H1 (cell line): Measurements from ENCODE around the gene TNFSF11. TPM values are rescaled to one million over a fixed set of nuclear protein-coding genes. Genes with fewer than 3 reads are reported as not detected.

Experiments used
- CTCF ChIA-PET: fragments of 300-600 bp; sonication (Branson Sonifier 250); formaldehyde crosslinking; loops from one replicate; lab custom pipeline; 2021; ENCODE audit not compliant: partially characterized antibody; lab: Charles Lee
- POLR2A ChIA-PET: fragments of 300-600 bp; sonication (Branson Sonifier 250); formaldehyde crosslinking; loops from one replicate; lab custom pipeline; 2021; ENCODE audit warnings: inconsistent platforms; ENCODE audit not compliant: partially characterized antibody; lab: Charles Lee
- DNase-seq, 2 experiments: peaks; one replicate each; pipeline versions ENCODE4 v3.0.0 to v3.0.0-alpha.2; 2010 to 2022; ENCODE audit warnings: low spot score in 2 of 2, low read depth in 1 of 2, mixed read lengths in 1 of 2
- FAIRE-seq: peaks from 2 replicates; lab custom pipeline; 2011; peaks lifted over from hg19 to GRCh38; lab: Jason Lieb, UNC
- H2AFZ ChIP-seq: 2 replicates; pipeline ENCODE4 v1.8.1; 2012; ENCODE audit warnings: low read length, inconsistent platforms
- H2AK5ac ChIP-seq: 2 replicates; pipeline ENCODE4 v1.6.1; 2013; ENCODE audit warnings: low read depth, low read length
- H2BK120ac ChIP-seq: replicated peaks from 2 replicates; pipeline ENCODE3; 2013; ENCODE audit warnings: low read depth, low read length, inconsistent platforms
- H2BK12ac ChIP-seq: 2 replicates; pipeline ENCODE4 v1.6.1; 2013; ENCODE audit warnings: low read depth, low read length
- H2BK15ac ChIP-seq: 2 replicates; pipeline ENCODE4 v1.6.1; 2013; ENCODE audit warnings: low read length
- H2BK20ac ChIP-seq: 2 replicates; pipeline ENCODE4 v1.6.1; 2013; ENCODE audit warnings: low read length
- H2BK5ac ChIP-seq: 2 replicates; pipeline ENCODE4 v1.6.1; 2013; ENCODE audit warnings: low read depth, low read length
- H3K14ac ChIP-seq: 2 replicates; pipeline ENCODE4 v1.6.1; 2013; ENCODE audit warnings: inconsistent platforms; ENCODE audit not compliant: insufficient read length
- H3K18ac ChIP-seq: 2 replicates; pipeline ENCODE4 v1.6.1; 2013; ENCODE audit warnings: low read length; ENCODE audit errors: extremely low read depth
- H3K23ac ChIP-seq: 2 replicates; pipeline ENCODE4 v1.6.1; 2013; ENCODE audit warnings: inconsistent platforms; ENCODE audit not compliant: insufficient read length
- H3K23me2 ChIP-seq: 2 replicates; pipeline ENCODE4 v1.6.1; 2013; ENCODE audit warnings: low read depth, low read length
- H3K27ac ChIP-seq: 2 replicates; pipeline ENCODE4 v1.6.1; 2011; ENCODE audit warnings: low read depth, low read length, inconsistent platforms
- H3K27me3 ChIP-seq, 4 experiments: replicated peaks in 1 of 4; 1 replicate in 1 of 4; 2 replicates in 3 of 4; pipeline versions ENCODE4 v1.6.1 to v1.8.1; 2011 to 2013; ENCODE audit warnings: low read length in 3 of 4, mild to moderate bottlenecking in 3 of 4, inconsistent platforms in 2 of 4, mixed read lengths in 2 of 4, moderate library complexity in 1 of 4; ENCODE audit not compliant: control insufficient read depth in 3 of 4, insufficient read depth in 3 of 4; ENCODE audit errors: extremely low read depth in 1 of 4
- H3K36me3 ChIP-seq, 4 experiments: 2 replicates each; pipeline versions ENCODE4 v1.6.1 to v1.8.1; 2011 to 2013; ENCODE audit warnings: mild to moderate bottlenecking in 4 of 4, low read length in 3 of 4, moderate library complexity in 2 of 4, control low read depth in 1 of 4, inconsistent platforms in 1 of 4; ENCODE audit not compliant: insufficient read depth in 4 of 4, control insufficient read depth in 2 of 4
- H3K4ac ChIP-seq: replicated peaks from 2 replicates; pipeline ENCODE3; 2013; ENCODE audit warnings: low read length, low read depth, mixed read lengths, inconsistent platforms; ENCODE audit not compliant: insufficient read length
- H3K4me1 ChIP-seq, 4 experiments: replicated peaks in 1 of 4; 1 replicate in 1 of 4; 2 replicates in 3 of 4; pipeline versions ENCODE4 v1.6.1 to v1.8.1; 2011 to 2013; ENCODE audit warnings: low read length in 3 of 4, inconsistent platforms in 2 of 4, mixed read lengths in 1 of 4; ENCODE audit not compliant: insufficient read depth in 4 of 4, control insufficient read depth in 3 of 4
- H3K4me2 ChIP-seq, 2 experiments: 2 replicates each; pipeline versions ENCODE4 v1.6.1 to v1.8.1; 2011 to 2013; ENCODE audit warnings: low read depth in 2 of 2, low read length in 2 of 2, control low read depth in 1 of 2, inconsistent platforms in 1 of 2, mild to moderate bottlenecking in 1 of 2; ENCODE audit not compliant: insufficient read depth in 1 of 2
- H3K4me3 ChIP-seq, 4 experiments: fragments of 200-600, 300-600 bp in 1 of 4; sonication (generic), shearing (Covaris generic), sonication (Bioruptor Twin) in 1 of 4; 2 replicates each; pipeline versions ENCODE4 v1.5.1 to v1.8.1; 2011 to 2016; ENCODE audit warnings: low read length in 4 of 4, low read depth in 3 of 4, control low read depth in 2 of 4, inconsistent platforms in 2 of 4, mild to moderate bottlenecking in 2 of 4, mixed read lengths in 1 of 4, moderate library complexity in 1 of 4; ENCODE audit not compliant: insufficient read depth in 2 of 4; ENCODE audit errors: extremely low read depth in 1 of 4
- H3K56ac ChIP-seq: replicated peaks from 2 replicates; pipeline ENCODE3; 2013; ENCODE audit warnings: low read depth, mild to moderate bottlenecking, mixed read lengths, low read length, inconsistent platforms; ENCODE audit not compliant: insufficient read length
- H3K79me1 ChIP-seq: 2 replicates; pipeline ENCODE4 v1.6.1; 2013; ENCODE audit warnings: low read depth, low read length, control low read depth
- H3K79me2 ChIP-seq, 2 experiments: 2 replicates each; pipeline versions ENCODE4 v1.6.1 to v1.8.1; 2012 to 2013; ENCODE audit warnings: low read length in 2 of 2, mild to moderate bottlenecking in 2 of 2, inconsistent platforms in 1 of 2; ENCODE audit not compliant: insufficient read depth in 2 of 2, control insufficient read depth in 1 of 2
- H3K9ac ChIP-seq, 4 experiments: replicated peaks in 1 of 4; 1 replicate in 1 of 4; 2 replicates in 3 of 4; pipeline versions ENCODE4 v1.6.1 to v1.8.1; 2011 to 2013; ENCODE audit warnings: low read depth in 3 of 4, low read length in 3 of 4, control low read depth in 2 of 4, mild to moderate bottlenecking in 2 of 4, moderate library complexity in 2 of 4, inconsistent platforms in 1 of 4; ENCODE audit errors: extremely low read depth in 1 of 4
- H3K9me3 ChIP-seq, 2 experiments: 2 replicates each; pipeline versions ENCODE4 v1.6.1 to v1.8.1; 2012 to 2013; ENCODE audit warnings: mild to moderate bottlenecking in 2 of 2, moderate library complexity in 2 of 2, control low read depth in 1 of 2, inconsistent platforms in 1 of 2, low read depth in 1 of 2, low read length in 1 of 2, mixed read lengths in 1 of 2; ENCODE audit not compliant: insufficient read depth in 2 of 2
- H4K20me1 ChIP-seq, 2 experiments: replicated peaks in 1 of 2; 2 replicates each; pipeline versions ENCODE3 to v1.8.1; 2011 to 2013; ENCODE audit warnings: inconsistent platforms in 2 of 2, low read length in 2 of 2, mild to moderate bottlenecking in 1 of 2; ENCODE audit not compliant: insufficient read depth in 2 of 2, control insufficient read depth in 1 of 2
- H4K5ac ChIP-seq: 2 replicates; pipeline ENCODE4 v1.6.1; 2013; ENCODE audit warnings: low read length, low read depth, mixed read lengths, inconsistent platforms; ENCODE audit not compliant: insufficient read length
- H4K8ac ChIP-seq: 2 replicates; pipeline ENCODE4 v1.8.0; 2013; ENCODE audit warnings: mild to moderate bottlenecking, moderate library complexity, low read length, inconsistent platforms; ENCODE audit not compliant: insufficient read depth; ENCODE audit errors: extremely low read depth
- H4K91ac ChIP-seq: replicated peaks from 2 replicates; pipeline ENCODE3; 2013; ENCODE audit warnings: low read length, mixed read lengths, inconsistent platforms; ENCODE audit not compliant: insufficient read length
- BCL11A ChIP-seq, 2 experiments: IDR thresholded peaks; one replicate each; pipeline ENCODE4 v1.6.1; 2011; ENCODE audit warnings: low read depth in 2 of 2, low read length in 2 of 2, mild to moderate bottlenecking in 2 of 2
- CREB1 ChIP-seq: IDR thresholded peaks from 2 replicates; pipeline ENCODE4 v1.6.1; 2012; ENCODE audit warnings: inconsistent platforms
- FOSL1 ChIP-seq: IDR thresholded peaks from 2 replicates; pipeline ENCODE4 v1.6.1; 2011; ENCODE audit warnings: mild to moderate bottlenecking, low read depth, low read length, moderate library complexity; ENCODE audit not compliant: insufficient read depth
- GTF2F1 ChIP-seq: IDR thresholded peaks from 2 replicates; pipeline ENCODE4 v1.6.1; 2012; ENCODE audit warnings: low read depth, low read length, improper control_type of control experiment, borderline replicate concordance
- HDAC6 ChIP-seq: IDR thresholded peaks from one replicate; pipeline ENCODE4 v1.7.1; 2012; ENCODE audit warnings: low read depth, mild to moderate bottlenecking, inconsistent platforms, low read length, moderate library complexity
- KDM5A ChIP-seq: fragments of 200-600 bp; IDR thresholded peaks from 2 replicates; pipeline ENCODE4 v1.7.1; 2012; ENCODE audit warnings: mild to moderate bottlenecking, low read length, inconsistent platforms, mixed read lengths
- PHF8 ChIP-seq: fragments of 200-600 bp; sonication (generic); conservative IDR thresholded peaks from 2 replicates; pipeline ENCODE4 v1.7.1; 2012; ENCODE audit warnings: low read depth, mild to moderate bottlenecking, inconsistent platforms, low read length, moderate library complexity
- POLR2AphosphoS5 ChIP-seq: IDR thresholded peaks from 2 replicates; pipeline ENCODE4 v1.6.1; 2011; ENCODE audit warnings: low read depth, low read length
- SP2 ChIP-seq: IDR thresholded peaks from 2 replicates; pipeline ENCODE4 v1.6.1; 2012; ENCODE audit warnings: mild to moderate bottlenecking, low read length, inconsistent platforms
- WGBS, 2 experiments: shearing (Covaris generic) in 1 of 2; methylation state at CpG; one replicate each; pipeline versions ENCODE4 v1.1.6 to v1.1.7; 2013 to 2015; ENCODE audit warnings: low lambda C conversion rate in 2 of 2, mixed read lengths in 2 of 2, inconsistent platforms in 1 of 2, low coverage in 1 of 2, missing lambda C conversion rate in 1 of 2; ENCODE audit not compliant: insufficient replicate concordance in 2 of 2, insufficient coverage in 1 of 2, insufficient read length in 1 of 2; ENCODE audit errors: extremely low coverage in 1 of 2, missing lambda C conversion rate in 1 of 2; 5-methylcytosine and 5-hydroxymethylcytosine counted together
- polyA plus RNA-seq, 7 experiments: library from polyadenylated mRNA; depleted of rRNA in 3 of 7; stranded (reverse) in 5 of 7; unstranded in 2 of 7; fragments of >200 nt in 5 of 7; fragments of 200-250 nt in 2 of 7; gene quantifications; 1 replicate in 5 of 7; 2 replicates in 1 of 7; 4 replicates in 1 of 7; pipeline versions ENCODE4 v1.2.1 to v1.2.3, GENCODE V29; 2011 to 2013; ENCODE audit warnings: missing spikeins in 2 of 7, mixed read lengths in 2 of 7
- total RNA-seq: library from RNA; stranded (reverse); fragmentation: NEBNext Ultra II Directional; extraction: Animal tissue kit (Norgen Biotek cat#: 25700); gene quantifications from 2 replicates; pipeline ENCODE4 v1.2.1, GENCODE V29; 2021
- TF ChIP-seq, protein P1 (sequence below): IDR thresholded peaks from 2 replicates; pipeline ENCODE4 v1.6.1; 2012; ENCODE audit warnings: inconsistent platforms

TNFSF11 gene
- total and polyA plus RNA-seq, 2 of the 8 experiments (the other 6 are each of a cell fraction or from before 2014, with no cell fraction given): 9.3 to 12.0 TPM

DNA sequence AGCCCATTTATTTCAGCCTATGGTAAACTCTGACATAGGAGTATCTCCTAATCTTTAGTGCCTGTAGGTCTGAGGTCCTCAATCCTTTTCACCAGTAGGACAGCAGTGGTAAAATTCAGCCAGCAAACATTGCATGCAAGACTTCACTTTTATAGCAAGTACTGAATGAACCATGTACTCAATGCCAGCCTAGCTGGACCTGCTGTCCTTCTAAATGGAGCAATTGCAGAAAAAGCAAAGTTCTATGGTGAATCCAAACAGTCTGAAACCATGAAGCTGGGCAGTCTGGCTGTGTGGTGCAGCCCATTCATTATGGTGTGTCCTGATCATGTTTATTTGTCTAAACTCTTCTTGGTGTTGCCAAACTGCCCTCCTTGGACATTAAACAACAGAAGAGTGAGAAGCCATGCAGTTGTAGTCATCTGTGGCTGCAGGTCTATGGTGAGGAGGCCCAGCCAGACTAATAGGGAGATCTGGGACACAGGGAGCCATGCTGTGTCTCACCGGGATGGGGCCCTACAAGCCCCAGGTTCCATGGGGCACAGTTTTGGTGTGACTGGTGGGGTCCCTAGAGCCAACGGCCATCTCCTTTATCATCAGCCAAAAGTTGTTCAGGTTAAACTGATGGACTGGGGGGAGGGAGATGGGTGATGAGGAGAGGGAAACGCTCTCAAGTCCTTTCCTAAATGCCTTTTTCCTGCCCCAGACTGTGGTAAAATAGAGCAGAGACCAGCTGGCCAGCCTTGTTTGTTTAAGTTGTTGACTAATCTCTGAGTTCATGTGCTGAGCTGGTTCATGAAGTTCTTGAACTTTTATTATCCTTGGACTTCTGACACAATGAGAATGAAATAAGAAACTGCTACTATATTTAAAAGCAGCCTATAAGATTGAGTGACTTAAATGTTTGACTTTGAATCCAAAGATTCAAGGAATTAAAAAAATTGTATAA, 20.6 kb upstream of the TNFSF11 start:
- no peak overlapping the region for H4K8ac ChIP-seq
- no peak overlapping the region for H3K4me3 ChIP-seq
- H3K23ac ChIP-seq: no peak overlapping the region
- H2BK5ac ChIP-seq: no peak overlapping the region
- no peak overlapping the region for H4K91ac ChIP-seq
- FAIRE-seq (no peak), DNase-seq (no peak)
- H3K9me3 ChIP-seq: no peaks in the 10 kb centered on the region
- no peak overlapping the region for H3K18ac ChIP-seq
- H3K79me2 ChIP-seq: no peaks in the 10 kb centered on the region
- WGBS, 2 experiments: 80% methylated on average over 3 of the region's 3 CpGs; no CpG with 5 or more reads in 1 of the 2 experiments
- H2BK12ac ChIP-seq: no peak overlapping the region
- no peak overlapping the region for H3K27ac ChIP-seq
- no peak overlapping the region; the same call in 1 of the 2 replicates for H2BK15ac ChIP-seq
- H2BK20ac ChIP-seq: no peak overlapping the region
- no peaks in the 10 kb centered on the region; a peak in 1 of 7 replicates for H3K27me3 ChIP-seq
- H3K4me1 ChIP-seq: no peaks in the 10 kb centered on the region
- ChIA-PET POLR2A (no interaction called here), CTCF (interaction anchor here (0.5 kb wide), 1 partner anchor 74 kb away, joined by 3 read pairs; no protein-coding TSS in a partner anchor)
- no peaks in the 10 kb centered on the region; the same call in 1 of the 2 replicates for H3K23me2 ChIP-seq
- H3K56ac ChIP-seq: no peak overlapping the region
- H2BK120ac ChIP-seq: no peak overlapping the region
- H2AFZ ChIP-seq: no peak overlapping the region
- TF ChIP-seq, protein P1, sequence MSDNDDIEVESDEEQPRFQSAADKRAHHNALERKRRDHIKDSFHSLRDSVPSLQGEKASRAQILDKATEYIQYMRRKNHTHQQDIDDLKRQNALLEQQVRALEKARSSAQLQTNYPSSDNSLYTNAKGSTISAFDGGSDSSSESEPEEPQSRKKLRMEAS: no peak
- no peak for TF ChIP-seq BCL11A (IDR thresholded peaks at IDR 0.05; ENCODE audit: low read depth in 2 of 2, low read length in 2 of 2)
- TF ChIP-seq HDAC6: no peak
- TF ChIP-seq FOSL1: no peak
- no peak for TF ChIP-seq PHF8
- TF ChIP-seq SP2: no peak
- TF ChIP-seq POLR2AphosphoS5: no peak
- no peak for TF ChIP-seq CREB1
- TF ChIP-seq KDM5A: no peak
- no peak for TF ChIP-seq GTF2F1
- no peaks in the 10 kb centered on the region for H4K20me1 ChIP-seq
- H3K9ac ChIP-seq: no peak overlapping the region
- H4K5ac ChIP-seq: no peak overlapping the region
- no peaks in the 10 kb centered on the region for H3K36me3 ChIP-seq
- H2AK5ac ChIP-seq: no peak overlapping the region
- no peak overlapping the region for H3K4ac ChIP-seq
- H3K4me2 ChIP-seq: no peak overlapping the region
- H3K79me1 ChIP-seq: no peaks in the 10 kb centered on the region
- no peak overlapping the region for H3K14ac ChIP-seq
